Measurements from ENCODE around the gene C11orf68. TPM values are rescaled to one million over a fixed set of nuclear protein-coding genes. Genes with fewer than 3 reads are reported as not detected.
"Not testable (repeated sequence)": the region's sequence is repeated elsewhere in the genome, so short reads cannot be mapped to it uniquely, and the experiment has no call there.

The C11orf68 gene
- total RNA-seq, 4 donors from 2014 or later = 5.8 to 15.6 (median 10.6) TPM

- no peaks in the 10 kb centered on the region for H3K27me3 ChIP-seq
- H3K36me3 ChIP-seq = peaks cover 0 to 23% (median 0%) of the 10 kb centered on the region in 3 donors
- peak overlapping the region; percentile 93 to 98 (median 97) for H3K27ac ChIP-seq
- H3K4me1 ChIP-seq = peaks cover 46 to 76% (median 52%) of the 10 kb centered on the region in 3 donors
- no peak for TF ChIP-seq POLR2A (IDR thresholded peaks at IDR 0.05)
- H3K4me3 ChIP-seq = peak overlapping the region in 1 of 4 donors; percentile 83
- intact Hi-C loops (cut with DNase I) = no loop called here
- DNase-seq = no peak
- H3K9me3 ChIP-seq = no peaks in the 10 kb centered on the region
- WGBS, 2 donors = 62 to 78% methylated on average over 7 to 9 of the region's 10 CpGs
Measured at GRCh38 chr11:65892661-65893317, 26.1 kb downstream of the C11orf68 start.

- H3K4me1 ChIP-seq = peaks cover 53 to 78% (median 57%) of the 10 kb centered on the region in 3 donors
- H3K4me3 ChIP-seq = peak overlapping the region in 3 of 4 donors; percentile 83 to 90 (median 83)
- DNase-seq; H3K9me3 ChIP-seq; intact Hi-C loops (cut with DNase I); H3K27me3 ChIP-seq: not testable (repeated sequence)
- peak overlapping the region; percentile 93 to 98 (median 97) for H3K27ac ChIP-seq
- peaks cover 0 to 24% (median 0%) of the 10 kb centered on the region in 3 donors for H3K36me3 ChIP-seq
- 69% methylated on average over 5 of the region's 5 CpGs; no CpG with 5 or more reads in 1 of the 2 donors for WGBS, 2 donors
Measured at GRCh38 chr11:65892137-65892540, 26.7 kb downstream of the C11orf68 start.

- H3K9me3 ChIP-seq = no peaks in the 10 kb centered on the region
- DNase-seq = no peak
- 3 to 14% methylated on average over 8 to 11 of the region's 57 CpGs for WGBS, 2 donors
- intact Hi-C loops (cut with DNase I) = no loop called here
- peak overlapping the region; percentile 64 to 90 (median 83) for H3K4me3 ChIP-seq
- peaks cover 53 to 78% (median 57%) of the 10 kb centered on the region in 3 donors for H3K4me1 ChIP-seq
- TF ChIP-seq POLR2A (IDR thresholded peaks at IDR 0.05) (peak in 1 of 4 donors; percentile 11), CTCF (IDR thresholded peaks at IDR 0.05) (peak in 1 of 6 experiments; percentile 3)
- H3K27me3 ChIP-seq = no peaks in the 10 kb centered on the region
- H3K36me3 ChIP-seq = peaks cover 0 to 30% (median 0%) of the 10 kb centered on the region in 3 donors
- H3K27ac ChIP-seq = peak overlapping the region; percentile 93 to 98 (median 97)
Measured at GRCh38 chr11:65891219-65892136, 27.4 kb downstream of the C11orf68 start.

- DNase-seq = peak; percentile 91
- peaks cover 0 to 38% (median 3%) of the 10 kb centered on the region in 3 donors for H3K36me3 ChIP-seq
- TF ChIP-seq CTCF (IDR thresholded peaks at IDR 0.05) = peak in 3 of 6 experiments; percentile 20 to 25 (median 20)
- TF ChIP-seq POLR2A (IDR thresholded peaks at IDR 0.05) = peak in 3 of 4 donors; percentile 82 to 99 (median 96)
- peaks cover 53 to 82% (median 57%) of the 10 kb centered on the region in 3 donors for H3K4me1 ChIP-seq
- H3K9me3 ChIP-seq = no peaks in the 10 kb centered on the region
- WGBS, 2 donors = 0% methylated on average over 7 to 9 of the region's 94 CpGs
- no peaks in the 10 kb centered on the region for H3K27me3 ChIP-seq
- peak within 1 kb of the TSS; percentile 93 to 98 (median 97) for H3K27ac ChIP-seq
- intact Hi-C loops (cut with DNase I) = no loop called here
- peak within 1 kb of the TSS; percentile 64 to 90 (median 83) for H3K4me3 ChIP-seq
Measured at GRCh38 chr11:65890324-65891218, 28.3 kb downstream of the C11orf68 start, which contains the start of gene CCDC85B. TSS of gene CCDC85B (plus strand) at chr11:65890673. CDS start at chr11:65890784, 111 bp downstream.

GRCh38 chr11:65888163-65888814, 30.6 kb downstream of the C11orf68 start, which contains the start of gene FIBP:
TSS of gene FIBP (minus strand) at chr11:65888471. CDS start at chr11:65888418, 53 bp downstream.
- peaks cover 42 to 79% (median 46%) of the 10 kb centered on the region in 3 donors for H3K4me1 ChIP-seq
- intact Hi-C loops (cut with DNase I) = no loop called here

More at GRCh38 chr11:65888163-65888814, 30.6 kb downstream of the C11orf68 start, which contains the start of gene FIBP:
- WGBS, 2 donors = 0% methylated on average over 7 to 11 of the region's 57 CpGs
- H3K4me3 ChIP-seq = peak within 1 kb of the TSS; percentile 56 to 90 (median 83)
- peak within 1 kb of the TSS; percentile 93 to 98 (median 97) for H3K27ac ChIP-seq
- H3K36me3 ChIP-seq = peaks cover 0 to 49% (median 11%) of the 10 kb centered on the region in 3 donors
- no peaks in the 10 kb centered on the region for H3K9me3 ChIP-seq
- peak in 3 of 4 donors; percentile 59 to 94 (median 81) for TF ChIP-seq POLR2A (IDR thresholded peaks at IDR 0.05)
- TF ChIP-seq CTCF (IDR thresholded peaks at IDR 0.05) = peak; percentile 71 to 97 (median 94)
- no peaks in the 10 kb centered on the region for H3K27me3 ChIP-seq
- peak; percentile 88 for DNase-seq
